ENCODE results near the gene CDCA7. TPM values are rescaled to one million over a fixed set of nuclear protein-coding genes. Genes with fewer than 3 reads are reported as not detected.
"Not testable (repeated sequence)": the region's sequence is repeated elsewhere in the genome, so short reads cannot be mapped to it uniquely, and the experiment has no call there.

The CDCA7 gene
- total RNA-seq, 1 donor from 2014 or later, result 3.2 TPM

GRCh38 chr2:173402405-173402974 lies 47.8 kb downstream of the CDCA7 start:
- peak; percentile 79 for DNase-seq (ENCODE audit: low read depth)

GRCh38 chr2:173404841-173405750 lies 50.4 kb downstream of the CDCA7 start:
- DNase-seq (ENCODE audit: low read depth), result no peak

GRCh38 chr2:173407176-173407575 lies 52.5 kb downstream of the CDCA7 start:
- no peak for DNase-seq (ENCODE audit: low read depth)

- no peak for DNase-seq (ENCODE audit: low read depth)
These were observed 53.0 kb downstream of the CDCA7 start for GRCh38 chr2:173407646-173408045.

GRCh38 chr2:173410579-173410978 lies 55.9 kb downstream of the CDCA7 start:
- DNase-seq (ENCODE audit: low read depth), result no peak

- DNase-seq (ENCODE audit: low read depth), result no peak
These were observed 58.0 kb downstream of the CDCA7 start for GRCh38 chr2:173412628-173413027.

- DNase-seq (ENCODE audit: low read depth), result peak; percentile 83
These were observed 60.2 kb downstream of the CDCA7 start for GRCh38 chr2:173414823-173415322.

- DNase-seq (ENCODE audit: low read depth), result no peak
These were observed 61.0 kb downstream of the CDCA7 start for GRCh38 chr2:173415431-173416381.

GRCh38 chr2:173416415-173417152 lies 61.9 kb downstream of the CDCA7 start:
- not testable (repeated sequence) for DNase-seq (ENCODE audit: low read depth)

- no peak for DNase-seq (ENCODE audit: low read depth)
These were observed 62.7 kb downstream of the CDCA7 start for GRCh38 chr2:173417341-173417740.

GRCh38 chr2:173417802-173418201 lies 63.1 kb downstream of the CDCA7 start:
- peak; percentile 9 for DNase-seq (ENCODE audit: low read depth)

Measured in renal cortical epithelial cell (primary cell).